GM12878 (cell line): ENCODE results near the gene LENG9. TPM values are rescaled to one million over a fixed set of nuclear protein-coding genes. Genes with fewer than 3 reads are reported as not detected.
"Not testable (repeated sequence)": the region's sequence is repeated elsewhere in the genome, so short reads cannot be mapped to it uniquely, and the experiment has no call there.

ENCODE experiments used
- ATAC-seq: fragments of 200-7000 bp; cut with Tn5 transposase; 3 replicates; pipeline ENCODE4 v1.9.1; 2020; ENCODE audit warnings: mild to moderate bottlenecking, moderate library complexity
- BruUV-seq: library from RNA; stranded (reverse); fragments of 400-500 nt; replicated peaks from 2 replicates; lab custom pipeline; 2021; lab: Mats Ljungman, UMichigan
- CTCF ChIA-PET: fragments of 300-600 bp; sonication (Branson Sonifier 250); formaldehyde crosslinking; extraction: SDS; loops from one replicate; lab custom pipeline; 2021; ENCODE audit warnings: inconsistent platforms; lab: Yijun Ruan, JAX
- POLR2A ChIA-PET: fragments of 350-600 bp; formaldehyde crosslinking; extraction: SDS; loops from one replicate; lab custom pipeline; 2021; ENCODE audit warnings: inconsistent platforms; lab: Charles Lee
- RAD21 ChIA-PET: fragments of 300-600 bp; sonication (Branson Sonifier 250); formaldehyde crosslinking; loops from one replicate; lab custom pipeline; 2023; ENCODE audit warnings: antibody characterized with exemption; ENCODE audit not compliant: unreplicated experiment; lab: Charles Lee
- SMC1A ChIA-PET: fragments of 300-600 bp; sonication (Branson Sonifier 250); formaldehyde crosslinking; loops from one replicate; lab custom pipeline; 2023; ENCODE audit not compliant: unreplicated experiment, uncharacterized antibody; lab: Charles Lee
- DNase-seq: peaks from one replicate; pipeline ENCODE4 v3.0.0-alpha.2; 2011; ENCODE audit warnings: low read depth, low spot score
- FAIRE-seq: peaks from 3 replicates; lab custom pipeline; 2011; peaks lifted over from hg19 to GRCh38; lab: Jason Lieb, UNC
- H2AFZ ChIP-seq: 2 replicates; pipeline ENCODE4 v1.6.0; 2011; ENCODE audit warnings: low read depth, low read length, control low read depth; ENCODE audit not compliant: control insufficient read depth
- H3K27ac ChIP-seq: 2 replicates; pipeline ENCODE4 v1.5.1; 2011; ENCODE audit warnings: control low read depth; ENCODE audit not compliant: control insufficient read depth, insufficient read depth
- H3K27me3 ChIP-seq, 2 experiments: replicated peaks in 1 of 2; 2 replicates each; pipeline versions ENCODE4 v1.6.0 to v1.6.1; 2011; ENCODE audit warnings: low read length in 1 of 2; ENCODE audit not compliant: control insufficient read depth in 2 of 2, insufficient read depth in 2 of 2
- H3K36me3 ChIP-seq, 2 experiments: 2 replicates each; pipeline ENCODE4 v1.5.1; 2011; ENCODE audit warnings: low read length in 1 of 2; ENCODE audit not compliant: control insufficient read depth in 2 of 2, insufficient read depth in 2 of 2
- H3K4me1 ChIP-seq: 2 replicates; pipeline ENCODE4 v1.6.1; 2011; ENCODE audit warnings: mild to moderate bottlenecking, low read length, moderate library complexity, mixed read lengths; ENCODE audit not compliant: control insufficient read depth, insufficient read depth
- H3K4me2 ChIP-seq: 2 replicates; pipeline ENCODE4 v1.6.0; 2011; ENCODE audit warnings: control low read depth; ENCODE audit not compliant: control insufficient read depth, insufficient read depth
- H3K4me3 ChIP-seq: fragments of 200-600 bp; sonication (generic); 2 replicates; pipeline ENCODE4 v1.5.1; 2016
- H3K79me2 ChIP-seq: 2 replicates; pipeline ENCODE4 v1.6.0; 2011; ENCODE audit warnings: low read length; ENCODE audit not compliant: control insufficient read depth, insufficient read depth
- H3K9ac ChIP-seq: 2 replicates; pipeline ENCODE4 v1.8.0; 2011; ENCODE audit warnings: low read length, control low read depth, mixed read lengths; ENCODE audit not compliant: control insufficient read depth, insufficient read depth
- H3K9me3 ChIP-seq: replicated peaks from 3 replicates; pipeline ENCODE4 v1.5.1; 2011; ENCODE audit warnings: mild to moderate bottlenecking, low read length; ENCODE audit not compliant: control insufficient read depth, insufficient read depth
- H4K20me1 ChIP-seq: 2 replicates; pipeline ENCODE4 v1.6.0; 2011; ENCODE audit not compliant: control insufficient read depth, insufficient read depth
- BHLHE40 ChIP-seq, 2 experiments: fragments of 450-650 bp in 1 of 2; IDR thresholded peaks; 2 replicates each; pipeline ENCODE4 v1.6.1; 2011 to 2017; ENCODE audit warnings: low read depth in 2 of 2, borderline replicate concordance in 1 of 2, improper control_type of control experiment in 1 of 2, low read length in 1 of 2, mild to moderate bottlenecking in 1 of 2
- DPF2 ChIP-seq: fragments of 450-650 bp; IDR thresholded peaks from 2 replicates; pipeline ENCODE4 v1.6.1; 2017; ENCODE audit warnings: mild to moderate bottlenecking
- EED ChIP-seq: sonication (generic); IDR thresholded peaks from 2 replicates; pipeline ENCODE4 v1.6.1; 2016; ENCODE audit warnings: antibody characterized with exemption, low read depth
- HDGF ChIP-seq: fragments of 450-650 bp; IDR thresholded peaks from 2 replicates; pipeline ENCODE4 v1.6.1; 2016; ENCODE audit warnings: antibody characterized with exemption
- KLF5 ChIP-seq: fragments of 450-650 bp; IDR thresholded peaks from 2 replicates; pipeline ENCODE4 v1.6.1; 2014; ENCODE audit warnings: mild to moderate bottlenecking; ENCODE audit not compliant: partially characterized antibody
- MXI1 ChIP-seq: fragments of 150-350 bp; IDR thresholded peaks from 2 replicates; pipeline ENCODE4 v1.6.1; 2011; ENCODE audit warnings: low read depth, mild to moderate bottlenecking, inconsistent platforms, low read length, improper control_type of control experiment
- NFYA ChIP-seq: IDR thresholded peaks from 2 replicates; pipeline ENCODE4 v1.6.1; 2011; ENCODE audit warnings: low read depth, mild to moderate bottlenecking, low read length, improper control_type of control experiment, borderline replicate concordance
- PAX5 ChIP-seq: IDR thresholded peaks from 2 replicates; pipeline ENCODE4 v1.6.1; 2011; ENCODE audit warnings: low read depth, low read length, borderline replicate concordance
- POLR2AphosphoS5 ChIP-seq: IDR thresholded peaks from 2 replicates; pipeline ENCODE4 v1.6.1; 2011; ENCODE audit warnings: mild to moderate bottlenecking, low read length, inconsistent platforms
- RELA ChIP-seq: fragments of 450-650 bp; IDR thresholded peaks from 2 replicates; pipeline ENCODE4 v1.8.0; 2014; ENCODE audit warnings: borderline replicate concordance; ENCODE audit not compliant: partially characterized antibody
- TAF1 ChIP-seq: IDR thresholded peaks from 2 replicates; pipeline ENCODE4 v1.6.1; 2011; ENCODE audit warnings: mild to moderate bottlenecking, low read depth, low read length, borderline replicate concordance
- ZNF207 ChIP-seq: fragments of 450-650 bp; IDR thresholded peaks from 2 replicates; pipeline ENCODE4 v1.6.1; 2014; ENCODE audit warnings: antibody characterized with exemption, mild to moderate bottlenecking, borderline replicate concordance
- ZNF687 ChIP-seq: fragments of 450-650 bp; IDR thresholded peaks from 2 replicates; pipeline ENCODE4 v1.6.1; 2017; ENCODE audit warnings: mild to moderate bottlenecking, moderate library complexity
- WGBS: methylation state at CpG from one replicate; pipeline ENCODE4 v1.1.6; 2016; ENCODE audit warnings: low lambda C conversion rate; ENCODE audit not compliant: insufficient replicate concordance, insufficient coverage; ENCODE audit errors: missing lambda C conversion rate; 5-methylcytosine and 5-hydroxymethylcytosine counted together
- in situ Hi-C: fragments of 300-500 bp; cut with MboI; formaldehyde crosslinking; loops from 9 replicates; pipeline ENCODE4 v1.14.3; 2018; ENCODE audit warnings: mixed read lengths
- intact Hi-C: fragments of 100-400 bp; cut with micrococcal nuclease; formaldehyde crosslinking; loops from one replicate; pipeline ENCODE4 v1.14.2; 2022; ENCODE audit not compliant: unreplicated experiment
- polyA plus RNA-seq, 11 experiments: library from polyadenylated mRNA; depleted of rRNA in 4 of 11; unstranded in 6 of 11; stranded (reverse) in 5 of 11; fragments of >200 nt; fragmentation: Nextera tagmentation in 4 of 11; fragmentation: Illumina TruSeq in 1 of 11; extraction: Ambion mirVana in 4 of 11; extraction: Trizol in 1 of 11; gene quantifications; 1 replicate in 1 of 11; 2 replicates in 10 of 11; pipeline versions ENCODE4 v1.2.1 to v1.2.3, GENCODE V29; 2011 to 2016; ENCODE audit warnings: inconsistent platforms in 2 of 11, missing spikeins in 2 of 11, low read depth in 1 of 11
- total RNA-seq, 4 experiments: library from RNA; depleted of rRNA in 3 of 4; stranded (reverse); fragments of >200 nt in 3 of 4; fragmentation: Illumina TruSeq in 1 of 4; extraction: Trizol in 1 of 4; gene quantifications; 2 replicates each; pipeline versions ENCODE4 v1.2.1 to v1.2.3, GENCODE V29; 2013 to 2021
- TF ChIP-seq, protein P1 (sequence below): IDR thresholded peaks from 2 replicates; pipeline ENCODE4 v1.6.1; 2011; ENCODE audit warnings: mild to moderate bottlenecking, low read depth, low read length, moderate library complexity; ENCODE audit not compliant: insufficient replicate concordance

Gene LENG9
- total and polyA plus RNA-seq, 10 of the 15 experiments (the other 5 are each of a cell fraction or from before 2014, with no cell fraction given) = 0.09 to 2.9 (median 0.76) TPM; not detected in 1

DNA sequence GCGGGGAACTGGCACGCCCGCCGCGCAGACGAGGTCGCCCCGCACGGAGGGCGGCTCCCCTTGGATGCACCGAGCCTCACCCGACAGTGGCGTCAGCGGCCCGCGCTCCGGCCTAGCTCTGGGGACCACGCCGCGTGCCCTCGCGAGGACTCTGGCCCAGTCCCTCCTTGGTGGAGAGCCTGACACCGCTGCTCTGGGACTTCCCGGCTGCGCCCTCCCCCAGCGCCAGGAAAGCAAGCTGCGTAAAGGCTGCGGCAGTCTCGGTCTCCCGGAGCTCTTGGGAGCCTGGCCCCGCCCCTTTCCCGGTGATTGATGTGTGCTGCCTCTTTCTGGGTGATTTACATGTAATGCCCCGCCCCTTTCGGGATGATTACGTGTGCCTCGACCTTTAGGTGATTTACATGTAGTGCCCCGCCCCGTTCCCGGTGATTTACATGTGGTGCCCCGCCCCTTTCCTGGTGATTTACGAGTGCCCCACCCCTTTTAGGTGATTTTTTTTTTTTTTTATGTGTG is at the start of gene LENG9 (continued):
- TF ChIP-seq HDGF (0 out of 2 replicates have a peak, but pooled peaks have one; percentile 87), ZNF687 (peak; percentile 93), KLF5 (peak; percentile 31), TAF1 (0 out of 2 replicates have a peak, but pooled peaks have one; percentile 27), ZNF207 (peak; percentile 81; the same call in 1 of the 2 replicates), BHLHE40 (IDR thresholded peaks at IDR 0.05; ENCODE audit: borderline replicate concordance in 1 of 2, low read depth in 2 of 2, low read length in 1 of 2) (peak in 1 of 2 experiments; percentile 72; a peak in 2 of 4 replicates), MXI1 (peak; percentile 56), EED (0 out of 2 replicates have a peak, but pooled peaks have one; percentile 26), RELA (peak; percentile 82), POLR2AphosphoS5 (peak; percentile 70; the same call in 1 of the 2 replicates), DPF2 (no peak; the same call in 1 of the 2 replicates), NFYA (no peak), PAX5 (0 out of 2 replicates have a peak, but pooled peaks have one; percentile 25)
- TF ChIP-seq, protein P1, sequence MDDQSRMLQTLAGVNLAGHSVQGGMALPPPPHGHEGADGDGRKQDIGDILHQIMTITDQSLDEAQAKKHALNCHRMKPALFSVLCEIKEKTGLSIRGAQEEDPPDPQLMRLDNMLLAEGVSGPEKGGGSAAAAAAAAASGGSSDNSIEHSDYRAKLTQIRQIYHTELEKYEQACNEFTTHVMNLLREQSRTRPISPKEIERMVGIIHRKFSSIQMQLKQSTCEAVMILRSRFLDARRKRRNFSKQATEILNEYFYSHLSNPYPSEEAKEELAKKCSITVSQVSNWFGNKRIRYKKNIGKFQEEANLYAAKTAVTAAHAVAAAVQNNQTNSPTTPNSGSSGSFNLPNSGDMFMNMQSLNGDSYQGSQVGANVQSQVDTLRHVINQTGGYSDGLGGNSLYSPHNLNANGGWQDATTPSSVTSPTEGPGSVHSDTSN = peak; percentile 89

DNA sequence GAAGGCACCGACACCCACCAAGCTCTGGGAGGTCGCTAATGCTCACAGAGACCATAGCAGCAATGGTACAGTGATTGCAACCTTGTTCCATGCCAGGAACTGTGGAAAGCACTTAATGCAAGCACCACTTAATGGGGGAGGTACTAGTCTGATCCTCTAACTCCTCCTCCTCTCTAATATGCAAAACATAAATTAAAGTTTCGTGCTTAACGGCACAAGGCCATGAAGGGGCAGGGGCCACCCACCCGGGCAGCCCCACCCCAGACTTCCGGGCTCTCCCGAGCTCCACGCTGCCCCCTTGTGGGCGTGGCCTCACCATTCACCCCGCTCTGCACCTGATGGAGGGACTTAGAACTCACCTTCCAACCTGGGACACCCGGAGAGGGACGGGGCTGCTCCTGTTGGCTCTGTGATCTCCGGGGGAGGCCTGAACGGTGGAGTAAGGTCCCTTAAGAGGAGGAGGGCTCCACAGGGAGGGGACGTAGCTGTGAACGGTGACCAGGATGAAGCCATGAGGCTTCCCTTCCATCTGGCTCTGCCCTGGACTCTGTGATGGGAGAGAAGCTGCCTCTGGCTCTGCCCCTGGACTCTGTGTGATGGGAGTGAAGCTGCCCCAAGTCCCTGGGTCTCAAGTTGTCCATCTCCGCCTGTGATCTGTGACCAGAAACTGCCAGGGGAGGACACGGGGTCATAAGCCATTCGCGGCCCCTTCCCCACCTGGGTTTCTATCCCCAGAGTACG is 45.8 kb upstream of the LENG9 start:
- ATAC-seq (peak; percentile 88), FAIRE-seq (peak; percentile 96)
- intact Hi-C loops, POLR2A ChIA-PET, RAD21 ChIA-PET, H3K79me2 ChIP-seq, H3K4me3 ChIP-seq, DNase-seq, SMC1A ChIA-PET, H3K4me1 ChIP-seq, H3K9ac ChIP-seq, in situ Hi-C loops, BruUV-seq, H3K27me3 ChIP-seq, H4K20me1 ChIP-seq, H3K36me3 ChIP-seq, H2AFZ ChIP-seq, H3K9me3 ChIP-seq, H3K27ac ChIP-seq, H3K4me2 ChIP-seq: not testable (repeated sequence)
- CTCF ChIA-PET = interaction anchor here (0.7 kb wide), 1 partner anchor 14 kb away, joined by 3 read pairs; no protein-coding TSS in a partner anchor
- WGBS = 46% methylated on average over 9 of the region's 21 CpGs
